Panc1 (cell line): ENCODE results near the gene PRXL2A.

Source experiments
- POLR2AphosphoS5 ChIP-seq: IDR thresholded peaks from 2 replicates; pipeline ENCODE4 v1.6.1; 2012; ENCODE audit warnings: mild to moderate bottlenecking, low read depth, low read length, moderate library complexity
- TF ChIP-seq, protein P1 (sequence below): fragments of 450-650 bp; IDR thresholded peaks from 2 replicates; pipeline ENCODE4 v1.5.1; 2017; ENCODE audit warnings: mild to moderate bottlenecking
- TF ChIP-seq, protein P2 (sequence below), 2 experiments: IDR thresholded peaks; 2 replicates each; pipeline ENCODE4 v1.6.1; 2011 to 2012; ENCODE audit warnings: low read depth in 2 of 2, control low read depth in 1 of 2, low read length in 1 of 2, mild to moderate bottlenecking in 1 of 2, moderate library complexity in 1 of 2; ENCODE audit not compliant: insufficient read depth in 1 of 2

DNA sequence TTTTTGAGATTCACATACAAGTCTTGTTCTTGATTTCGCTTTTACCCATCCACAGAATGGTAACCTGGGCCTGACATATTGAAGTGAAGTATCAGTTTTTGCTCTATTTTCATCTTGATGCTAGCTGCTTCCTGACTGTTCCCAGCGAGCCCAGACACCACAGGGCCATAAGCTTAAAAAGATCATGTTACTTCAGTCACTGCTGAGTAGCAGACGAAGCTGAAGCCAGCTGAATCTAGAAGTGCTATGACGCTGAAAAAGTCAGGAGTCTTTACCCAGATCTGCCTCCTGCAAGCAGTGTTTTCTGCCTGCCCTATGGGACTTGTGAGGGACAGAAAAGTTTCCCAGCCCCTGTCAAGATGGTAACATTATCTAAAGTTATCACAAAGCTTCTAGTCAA is 2.7 kb upstream of the PRXL2A start:
- TF ChIP-seq, protein P1, sequence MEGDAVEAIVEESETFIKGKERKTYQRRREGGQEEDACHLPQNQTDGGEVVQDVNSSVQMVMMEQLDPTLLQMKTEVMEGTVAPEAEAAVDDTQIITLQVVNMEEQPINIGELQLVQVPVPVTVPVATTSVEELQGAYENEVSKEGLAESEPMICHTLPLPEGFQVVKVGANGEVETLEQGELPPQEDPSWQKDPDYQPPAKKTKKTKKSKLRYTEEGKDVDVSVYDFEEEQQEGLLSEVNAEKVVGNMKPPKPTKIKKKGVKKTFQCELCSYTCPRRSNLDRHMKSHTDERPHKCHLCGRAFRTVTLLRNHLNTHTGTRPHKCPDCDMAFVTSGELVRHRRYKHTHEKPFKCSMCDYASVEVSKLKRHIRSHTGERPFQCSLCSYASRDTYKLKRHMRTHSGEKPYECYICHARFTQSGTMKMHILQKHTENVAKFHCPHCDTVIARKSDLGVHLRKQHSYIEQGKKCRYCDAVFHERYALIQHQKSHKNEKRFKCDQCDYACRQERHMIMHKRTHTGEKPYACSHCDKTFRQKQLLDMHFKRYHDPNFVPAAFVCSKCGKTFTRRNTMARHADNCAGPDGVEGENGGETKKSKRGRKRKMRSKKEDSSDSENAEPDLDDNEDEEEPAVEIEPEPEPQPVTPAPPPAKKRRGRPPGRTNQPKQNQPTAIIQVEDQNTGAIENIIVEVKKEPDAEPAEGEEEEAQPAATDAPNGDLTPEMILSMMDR, result no peak
- TF ChIP-seq POLR2AphosphoS5, result no peak
- TF ChIP-seq, protein P2, sequence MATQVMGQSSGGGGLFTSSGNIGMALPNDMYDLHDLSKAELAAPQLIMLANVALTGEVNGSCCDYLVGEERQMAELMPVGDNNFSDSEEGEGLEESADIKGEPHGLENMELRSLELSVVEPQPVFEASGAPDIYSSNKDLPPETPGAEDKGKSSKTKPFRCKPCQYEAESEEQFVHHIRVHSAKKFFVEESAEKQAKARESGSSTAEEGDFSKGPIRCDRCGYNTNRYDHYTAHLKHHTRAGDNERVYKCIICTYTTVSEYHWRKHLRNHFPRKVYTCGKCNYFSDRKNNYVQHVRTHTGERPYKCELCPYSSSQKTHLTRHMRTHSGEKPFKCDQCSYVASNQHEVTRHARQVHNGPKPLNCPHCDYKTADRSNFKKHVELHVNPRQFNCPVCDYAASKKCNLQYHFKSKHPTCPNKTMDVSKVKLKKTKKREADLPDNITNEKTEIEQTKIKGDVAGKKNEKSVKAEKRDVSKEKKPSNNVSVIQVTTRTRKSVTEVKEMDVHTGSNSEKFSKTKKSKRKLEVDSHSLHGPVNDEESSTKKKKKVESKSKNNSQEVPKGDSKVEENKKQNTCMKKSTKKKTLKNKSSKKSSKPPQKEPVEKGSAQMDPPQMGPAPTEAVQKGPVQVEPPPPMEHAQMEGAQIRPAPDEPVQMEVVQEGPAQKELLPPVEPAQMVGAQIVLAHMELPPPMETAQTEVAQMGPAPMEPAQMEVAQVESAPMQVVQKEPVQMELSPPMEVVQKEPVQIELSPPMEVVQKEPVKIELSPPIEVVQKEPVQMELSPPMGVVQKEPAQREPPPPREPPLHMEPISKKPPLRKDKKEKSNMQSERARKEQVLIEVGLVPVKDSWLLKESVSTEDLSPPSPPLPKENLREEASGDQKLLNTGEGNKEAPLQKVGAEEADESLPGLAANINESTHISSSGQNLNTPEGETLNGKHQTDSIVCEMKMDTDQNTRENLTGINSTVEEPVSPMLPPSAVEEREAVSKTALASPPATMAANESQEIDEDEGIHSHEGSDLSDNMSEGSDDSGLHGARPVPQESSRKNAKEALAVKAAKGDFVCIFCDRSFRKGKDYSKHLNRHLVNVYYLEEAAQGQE (IDR thresholded peaks at IDR 0.05; ENCODE audit: insufficient read depth in 1 of 2, low read depth in 2 of 2, low read length in 1 of 2), result no peak
